HCT116 (cell line): ENCODE results near the gene P2RX3. TPM values are rescaled to one million over a fixed set of nuclear protein-coding genes. Genes with fewer than 3 reads are reported as not detected.

Experiments used
- ATAC-seq: fragments of 200-7000 bp; cut with Tn5 transposase; 2 replicates; pipeline ENCODE4 v1.9.1; 2020; ENCODE audit warnings: mild to moderate bottlenecking, moderate library complexity
- BruUV-seq: library from RNA; stranded (reverse); fragments of 400-500 nt; replicated peaks from 2 replicates; lab custom pipeline; 2021; lab: Mats Ljungman, UMichigan
- CTCF ChIA-PET: fragments of 300-600 bp; sonication (Branson Sonifier 250); formaldehyde crosslinking; loops from one replicate; lab custom pipeline; 2021; ENCODE audit warnings: antibody characterized with exemption; lab: Charles Lee
- POLR2A ChIA-PET: fragments of 300-600, 350-600 bp; sonication (Branson Sonifier 250); formaldehyde crosslinking; loops from one replicate; lab custom pipeline; 2021; ENCODE audit warnings: antibody characterized with exemption; lab: Charles Lee
- RAD21 ChIA-PET, 2 experiments: fragments of 300-600 bp; sonication (Branson Sonifier 250); formaldehyde crosslinking; loops; one replicate each; lab custom pipeline; 2023; ENCODE audit warnings: low total read pairs in 2 of 2; ENCODE audit not compliant: uncharacterized antibody in 2 of 2, unreplicated experiment in 2 of 2, low non-redundant PET in 1 of 2; lab: Charles Lee
- DNase-seq: peaks from one replicate; pipeline ENCODE4 v3.0.0-alpha.2; 2010; ENCODE audit warnings: low read depth, low spot score
- H2AFZ ChIP-seq: fragments of 200-600 bp; shearing (Covaris generic), sonication (generic); 2 replicates; pipeline ENCODE4 v1.6.1; 2017; ENCODE audit warnings: low read depth, mixed run types, mixed read lengths, antibody characterized with exemption, low read length; ENCODE audit not compliant: poor library complexity, severe bottlenecking
- H3K27ac ChIP-seq: 2 replicates; pipeline ENCODE4 v1.5.1; 2012; ENCODE audit warnings: low read depth, low read length
- H3K27me3 ChIP-seq: fragments of 200-600 bp; sonication (generic); 2 replicates; pipeline ENCODE4 v1.6.1; 2016; ENCODE audit warnings: mixed run types, low read length, mixed read lengths; ENCODE audit not compliant: insufficient read depth
- H3K36me3 ChIP-seq, 2 experiments: fragments of 200-500 bp in 1 of 2; fragments of 200-600 bp in 1 of 2; sonication (Bioruptor generic) in 1 of 2; sonication (generic) in 1 of 2; 2 replicates each; pipeline versions ENCODE4 v1.5.1 to v1.6.1; 2014 to 2016; ENCODE audit warnings: low read length in 2 of 2, inconsistent platforms in 1 of 2, mixed read lengths in 1 of 2, mixed run types in 1 of 2; ENCODE audit not compliant: insufficient read depth in 2 of 2, control insufficient read depth in 1 of 2
- H3K4me1 ChIP-seq, 2 experiments: fragments of 200-600 bp in 1 of 2; sonication (generic) in 1 of 2; 2 replicates each; pipeline versions ENCODE4 v1.5.1 to v1.6.1; 2012 to 2017; ENCODE audit warnings: low read length in 2 of 2, inconsistent platforms in 1 of 2, mild to moderate bottlenecking in 1 of 2, mixed read lengths in 1 of 2, mixed run types in 1 of 2, moderate library complexity in 1 of 2; ENCODE audit not compliant: insufficient read depth in 2 of 2, control insufficient read depth in 1 of 2
- H3K4me2 ChIP-seq: fragments of 200-600 bp; sonication (generic); 2 replicates; pipeline ENCODE4 v1.6.1; 2017; ENCODE audit warnings: mixed run types, low read length, mixed read lengths
- H3K4me3 ChIP-seq, 2 experiments: fragments of 200-600 bp in 1 of 2; sonication (generic) in 1 of 2; replicated peaks in 1 of 2; 2 replicates each; pipeline ENCODE4 v1.5.1; 2011 to 2016; ENCODE audit warnings: low read length in 2 of 2, control low read depth in 1 of 2, low read depth in 1 of 2, mild to moderate bottlenecking in 1 of 2, mixed read lengths in 1 of 2, mixed run types in 1 of 2
- H3K79me2 ChIP-seq: fragments of 200-600 bp; sonication (generic); 2 replicates; pipeline ENCODE4 v1.6.1; 2017; ENCODE audit warnings: mild to moderate bottlenecking, mixed run types, low read length, moderate library complexity, mixed read lengths; ENCODE audit not compliant: insufficient read depth
- H3K9ac ChIP-seq: fragments of 200-600 bp; sonication (generic); 2 replicates; pipeline ENCODE4 v1.6.1; 2016; ENCODE audit warnings: low read length, mixed read lengths
- H3K9me2 ChIP-seq: fragments of 200-600 bp; sonication (generic), shearing (Covaris generic); 2 replicates; pipeline ENCODE4 v1.6.1; 2017; ENCODE audit warnings: mixed run types, mild to moderate bottlenecking, moderate library complexity; ENCODE audit not compliant: insufficient read depth
- H3K9me3 ChIP-seq, 2 experiments: fragments of 200-500 bp in 1 of 2; fragments of 200-600 bp in 1 of 2; sonication (Bioruptor generic) in 1 of 2; sonication (generic) in 1 of 2; 2 replicates each; pipeline ENCODE4 v1.6.1; 2014 to 2017; ENCODE audit warnings: low read length in 2 of 2, mixed read lengths in 2 of 2, inconsistent platforms in 1 of 2, low read depth in 1 of 2, mild to moderate bottlenecking in 1 of 2, mixed run types in 1 of 2, moderate library complexity in 1 of 2; ENCODE audit not compliant: control insufficient read depth in 1 of 2, insufficient read depth in 1 of 2
- H4K20me1 ChIP-seq: fragments of 200-600 bp; sonication (generic), shearing (Covaris generic); 2 replicates; pipeline ENCODE4 v1.6.1; 2017; ENCODE audit warnings: mixed run types, mild to moderate bottlenecking, moderate library complexity; ENCODE audit not compliant: insufficient read depth
- ATF3 ChIP-seq: IDR thresholded peaks from 2 replicates; pipeline ENCODE4 v1.6.1; 2012
- CBX3 ChIP-seq: IDR thresholded peaks from 2 replicates; pipeline ENCODE4 v1.6.1; 2012; ENCODE audit warnings: low read depth
- CTCF ChIP-seq, 3 experiments: fragments of 200-600 bp in 1 of 3; sonication (generic) in 1 of 3; IDR thresholded peaks in 2 of 3; conservative IDR thresholded peaks in 1 of 3; 2 replicates each; pipeline ENCODE4 v1.5.1; 2012 to 2017; ENCODE audit warnings: low read depth in 2 of 3, low read length in 2 of 3, antibody characterized with exemption in 1 of 3, borderline replicate concordance in 1 of 3, control low read depth in 1 of 3, mild to moderate bottlenecking in 1 of 3, mixed read lengths in 1 of 3, mixed run types in 1 of 3, moderate library complexity in 1 of 3; ENCODE audit not compliant: insufficient read depth in 1 of 3
- EGR1 ChIP-seq: IDR thresholded peaks from 2 replicates; pipeline ENCODE4 v1.6.1; 2012; ENCODE audit warnings: low read depth
- ELF1 ChIP-seq: IDR thresholded peaks from 2 replicates; pipeline ENCODE4 v1.6.1; 2012; ENCODE audit warnings: low read depth, borderline replicate concordance
- EZH2 ChIP-seq: fragments of 200-600 bp; sonication (generic); IDR thresholded peaks from 2 replicates; pipeline ENCODE4 v1.6.1; 2017; ENCODE audit warnings: antibody characterized with exemption, mixed run types
- EZH2phosphoT487 ChIP-seq: fragments of 200-600 bp; IDR thresholded peaks from 2 replicates; pipeline ENCODE4 v1.6.1; 2018; ENCODE audit warnings: antibody characterized with exemption, borderline replicate concordance
- FOSL1 ChIP-seq: IDR thresholded peaks from 2 replicates; pipeline ENCODE4 v1.6.1; 2012; ENCODE audit warnings: low read depth
- JUND ChIP-seq: IDR thresholded peaks from 2 replicates; pipeline ENCODE4 v1.6.1; 2012
- MAX ChIP-seq: IDR thresholded peaks from 2 replicates; pipeline ENCODE4 v1.6.1; 2012
- POLR2A ChIP-seq: IDR thresholded peaks from 2 replicates; pipeline ENCODE4 v1.7.0; 2011; ENCODE audit warnings: borderline replicate concordance; ENCODE audit not compliant: insufficient read depth, insufficient read length; ENCODE audit errors: extremely low read depth
- POLR2AphosphoS5 ChIP-seq: IDR thresholded peaks from 2 replicates; pipeline ENCODE4 v1.6.1; 2011; ENCODE audit warnings: mild to moderate bottlenecking, low read depth, low read length, moderate library complexity
- RAD21 ChIP-seq: IDR thresholded peaks from 2 replicates; pipeline ENCODE4 v1.6.1; 2012; ENCODE audit warnings: low read depth, mild to moderate bottlenecking
- SIN3A ChIP-seq: IDR thresholded peaks from 2 replicates; pipeline ENCODE4 v1.6.1; 2012; ENCODE audit warnings: low read depth
- SP1 ChIP-seq: IDR thresholded peaks from 2 replicates; pipeline ENCODE4 v1.6.1; 2012; ENCODE audit warnings: low read depth
- TCF7L2 ChIP-seq: IDR thresholded peaks from 2 replicates; pipeline ENCODE4 v1.7.0; 2011; ENCODE audit warnings: borderline replicate concordance, inconsistent platforms; ENCODE audit not compliant: insufficient read depth, insufficient read length; ENCODE audit errors: extremely low read depth
- YY1 ChIP-seq: IDR thresholded peaks from 2 replicates; pipeline ENCODE4 v1.6.1; 2011; ENCODE audit warnings: low read length, low read depth, moderate library complexity, mild to moderate bottlenecking; ENCODE audit not compliant: insufficient replicate concordance; ENCODE audit errors: extremely low read depth
- ZFX ChIP-seq: fragments of 450-650 bp; IDR thresholded peaks from 2 replicates; pipeline ENCODE4 v1.6.1; 2017
- ZNF274 ChIP-seq: fragments of 200-500 bp; sonication (Bioruptor generic); IDR thresholded peaks from 2 replicates; pipeline ENCODE4 v1.6.1; 2014; ENCODE audit warnings: mild to moderate bottlenecking, low read depth, low read length, inconsistent platforms
- intact Hi-C: fragments of 100-400 bp; cut with micrococcal nuclease; formaldehyde crosslinking; loops from 2 replicates; pipeline ENCODE4 v1.10.0; 2022
- total RNA-seq: library from RNA; stranded (reverse); gene quantifications from one replicate; pipeline ENCODE4 v1.2.1, GENCODE V29; 2021; ENCODE audit not compliant: unreplicated experiment
- TF ChIP-seq, protein P1 (sequence below): IDR thresholded peaks from 2 replicates; pipeline ENCODE4 v1.6.1; 2012; ENCODE audit warnings: low read depth

Gene P2RX3
- total RNA-seq, 1 experiment from 2014 or later: not detected

- TF ChIP-seq TCF7L2: no peak
- no peak for TF ChIP-seq ZFX
- no peak for TF ChIP-seq POLR2AphosphoS5
- no peak for TF ChIP-seq SIN3A
- no peak for TF ChIP-seq SP1
- no peak for TF ChIP-seq EGR1
- TF ChIP-seq ATF3: no peak
- TF ChIP-seq RAD21: no peak
- TF ChIP-seq ELF1: no peak
- no peak for TF ChIP-seq JUND
- TF ChIP-seq FOSL1: no peak
- no peak for TF ChIP-seq ZNF274
- TF ChIP-seq MAX: no peak
- TF ChIP-seq, all 23 proteins: peak for 0
These were observed 54.1 kb downstream of the P2RX3 start (continued) for GRCh38 chr11:57392066-57392762.

DNA sequence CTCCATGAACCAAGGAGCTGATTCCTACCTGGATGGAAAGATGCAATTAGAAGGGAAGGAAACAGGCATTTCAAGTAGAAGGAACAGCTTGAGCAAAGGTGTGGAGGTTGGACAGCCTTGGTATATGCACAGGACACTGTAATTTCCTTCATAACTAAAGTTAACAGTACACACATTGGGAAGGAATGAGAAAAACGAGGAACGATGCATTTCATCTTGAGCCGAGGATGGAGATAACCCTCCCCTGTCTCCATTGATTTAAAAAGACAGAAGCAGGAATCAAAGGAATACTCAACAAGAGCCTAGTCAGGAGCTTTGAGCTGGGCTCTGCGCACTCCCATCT, 54.6 kb downstream of the P2RX3 start:
- H3K79me2 ChIP-seq: no peaks in the 10 kb centered on the region
- H3K36me3 ChIP-seq: no peaks in the 10 kb centered on the region
- no TSS peak for BruUV-seq
- H3K9me2 ChIP-seq: no peaks in the 10 kb centered on the region
- ChIA-PET POLR2A (no interaction called here), CTCF (no interaction called here), RAD21 (no interaction called here)
- no peaks in the 10 kb centered on the region for H3K9me3 ChIP-seq
- no peak overlapping the region for H3K4me2 ChIP-seq
- H3K4me1 ChIP-seq: no peaks in the 10 kb centered on the region
- no peak overlapping the region for H3K9ac ChIP-seq
- peaks cover 5% of the 10 kb centered on the region for H3K27me3 ChIP-seq
- ATAC-seq (no peak), DNase-seq (no peak)
- H3K27ac ChIP-seq: no peak overlapping the region
- no peak overlapping the region for H3K4me3 ChIP-seq
- H2AFZ ChIP-seq: no peak overlapping the region
- H4K20me1 ChIP-seq: no peaks in the 10 kb centered on the region
- intact Hi-C loops: no loop called here
- TF ChIP-seq EGR1 (no peak), RAD21 (no peak), CTCF (IDR thresholded peaks at IDR 0.05 in 2 of 3, conservative IDR thresholded peaks at IDR 0.05 in 1 of 3; ENCODE audit: borderline replicate concordance in 1 of 3, insufficient read depth in 1 of 3, low read depth in 2 of 3, low read length in 2 of 3) (no peak), CBX3 (no peak), ATF3 (no peak), POLR2AphosphoS5 (no peak), YY1 (no peak), EZH2phosphoT487 (no peak), EZH2 (no peak), SP1 (no peak), POLR2A (no peak), TCF7L2 (no peak), ELF1 (no peak), SIN3A (no peak)
- TF ChIP-seq, protein P1, sequence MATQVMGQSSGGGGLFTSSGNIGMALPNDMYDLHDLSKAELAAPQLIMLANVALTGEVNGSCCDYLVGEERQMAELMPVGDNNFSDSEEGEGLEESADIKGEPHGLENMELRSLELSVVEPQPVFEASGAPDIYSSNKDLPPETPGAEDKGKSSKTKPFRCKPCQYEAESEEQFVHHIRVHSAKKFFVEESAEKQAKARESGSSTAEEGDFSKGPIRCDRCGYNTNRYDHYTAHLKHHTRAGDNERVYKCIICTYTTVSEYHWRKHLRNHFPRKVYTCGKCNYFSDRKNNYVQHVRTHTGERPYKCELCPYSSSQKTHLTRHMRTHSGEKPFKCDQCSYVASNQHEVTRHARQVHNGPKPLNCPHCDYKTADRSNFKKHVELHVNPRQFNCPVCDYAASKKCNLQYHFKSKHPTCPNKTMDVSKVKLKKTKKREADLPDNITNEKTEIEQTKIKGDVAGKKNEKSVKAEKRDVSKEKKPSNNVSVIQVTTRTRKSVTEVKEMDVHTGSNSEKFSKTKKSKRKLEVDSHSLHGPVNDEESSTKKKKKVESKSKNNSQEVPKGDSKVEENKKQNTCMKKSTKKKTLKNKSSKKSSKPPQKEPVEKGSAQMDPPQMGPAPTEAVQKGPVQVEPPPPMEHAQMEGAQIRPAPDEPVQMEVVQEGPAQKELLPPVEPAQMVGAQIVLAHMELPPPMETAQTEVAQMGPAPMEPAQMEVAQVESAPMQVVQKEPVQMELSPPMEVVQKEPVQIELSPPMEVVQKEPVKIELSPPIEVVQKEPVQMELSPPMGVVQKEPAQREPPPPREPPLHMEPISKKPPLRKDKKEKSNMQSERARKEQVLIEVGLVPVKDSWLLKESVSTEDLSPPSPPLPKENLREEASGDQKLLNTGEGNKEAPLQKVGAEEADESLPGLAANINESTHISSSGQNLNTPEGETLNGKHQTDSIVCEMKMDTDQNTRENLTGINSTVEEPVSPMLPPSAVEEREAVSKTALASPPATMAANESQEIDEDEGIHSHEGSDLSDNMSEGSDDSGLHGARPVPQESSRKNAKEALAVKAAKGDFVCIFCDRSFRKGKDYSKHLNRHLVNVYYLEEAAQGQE: no peak
